Measurements from ENCODE around the gene MMP28. TPM values are rescaled to one million over a fixed set of nuclear protein-coding genes. Genes with fewer than 3 reads are reported as not detected.

Gene MMP28
- total RNA-seq, 1 experiment from 2014 or later, result not detected

DNA sequence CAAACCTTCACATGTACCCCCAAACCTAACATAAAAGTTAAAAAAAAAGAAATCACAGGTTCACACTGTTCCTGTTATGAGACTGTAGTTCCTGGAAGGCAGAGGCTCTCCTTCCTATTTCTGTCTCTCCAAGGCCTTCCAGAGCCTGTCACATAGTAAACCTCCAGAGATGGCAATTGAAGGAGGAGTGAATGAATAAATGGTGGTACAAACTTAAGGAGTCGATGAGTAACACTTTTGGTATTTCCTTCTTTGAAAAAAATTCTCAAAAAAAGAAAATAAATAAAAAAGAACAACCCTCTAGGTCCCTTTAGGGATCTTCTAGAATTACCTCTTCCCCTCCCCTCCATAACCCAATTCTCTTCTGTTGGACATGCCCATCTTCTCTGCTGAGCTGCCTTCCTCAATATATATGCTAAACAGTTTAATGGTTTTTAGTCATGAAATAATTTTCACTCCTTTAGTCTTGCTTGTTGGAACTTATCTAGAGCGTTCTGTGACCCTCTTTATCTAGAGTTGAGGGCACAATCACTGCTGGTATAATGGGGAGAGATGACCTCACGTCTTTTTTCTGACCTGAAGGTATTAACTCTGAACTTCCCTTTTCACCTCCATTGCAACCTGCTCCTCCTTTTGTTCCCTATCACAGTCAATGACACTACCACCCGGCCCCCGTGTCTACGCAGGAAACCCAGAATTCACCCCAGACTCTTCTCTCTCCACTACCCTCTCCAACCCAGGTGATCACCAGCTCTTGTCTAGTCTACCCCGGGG lies 12.1 kb upstream of the MMP28 start:
- in situ Hi-C loops (cut with HindIII; ENCODE audit: low pct_unique_long_range_greater_than_20kb, low sequenced_read_pairs), result no loop called here

GRCh38 chr17:35804658-35805192 lies 9.3 kb upstream of the MMP28 start:
- in situ Hi-C loops (cut with HindIII; ENCODE audit: low pct_unique_long_range_greater_than_20kb, low sequenced_read_pairs), result no loop called here

More for the DNA sequence above, 12.1 kb upstream of the MMP28 start:
- DNase-seq (ENCODE audit: low read depth, low spot score), result no peak

DNA sequence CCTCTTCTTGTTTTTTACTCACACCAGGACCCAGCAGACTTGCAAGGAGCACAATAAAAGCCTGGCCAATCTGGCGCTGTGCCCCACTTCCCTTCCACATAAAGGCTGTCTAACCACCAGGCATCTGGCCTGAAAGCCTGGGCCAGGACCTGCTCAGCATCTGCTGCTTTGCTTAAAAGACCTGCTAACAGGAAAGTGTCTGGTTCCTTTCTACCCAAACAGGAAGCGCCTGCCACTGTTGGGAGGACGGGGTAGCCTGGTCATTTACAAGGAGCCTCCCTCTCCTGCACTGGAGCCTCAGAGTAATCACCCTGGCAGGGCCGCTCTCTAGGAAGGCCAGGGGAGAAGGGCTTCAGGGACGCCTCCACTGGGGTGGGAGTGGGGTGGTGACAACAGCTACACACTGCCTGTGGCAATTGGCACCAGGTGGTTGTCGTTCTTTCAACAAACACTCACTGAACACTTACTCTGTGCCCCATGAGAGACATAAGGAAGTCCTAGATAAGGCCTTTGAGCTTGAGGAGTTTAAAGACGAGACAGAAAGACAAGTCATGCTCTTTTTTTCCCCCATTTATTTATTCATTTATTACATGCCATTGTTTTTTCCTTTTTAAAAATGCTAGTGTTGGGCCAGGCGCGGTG lies 6.3 kb upstream of the MMP28 start:
- no peak for DNase-seq (ENCODE audit: low read depth, low spot score)
- in situ Hi-C loops (cut with HindIII; ENCODE audit: low pct_unique_long_range_greater_than_20kb, low sequenced_read_pairs), result no loop called here

More at GRCh38 chr17:35804658-35805192, 9.3 kb upstream of the MMP28 start:
- DNase-seq (ENCODE audit: low read depth, low spot score), result peak; percentile 94

GRCh38 chr17:35799942-35800341 lies 4.5 kb upstream of the MMP28 start:
- no peak for DNase-seq (ENCODE audit: low read depth, low spot score)
- in situ Hi-C loops (cut with HindIII; ENCODE audit: low pct_unique_long_range_greater_than_20kb, low sequenced_read_pairs), result no loop called here

GRCh38 chr17:35797918-35798317 lies 2.5 kb upstream of the MMP28 start:
- no peak for DNase-seq (ENCODE audit: low read depth, low spot score)
- in situ Hi-C loops (cut with HindIII; ENCODE audit: low pct_unique_long_range_greater_than_20kb, low sequenced_read_pairs), result no loop called here

- in situ Hi-C loops (cut with HindIII; ENCODE audit: low pct_unique_long_range_greater_than_20kb, low sequenced_read_pairs), result no loop called here
- no peak for DNase-seq (ENCODE audit: low read depth, low spot score)
These were observed 1.9 kb upstream of the MMP28 start for GRCh38 chr17:35797370-35797769.

DNA sequence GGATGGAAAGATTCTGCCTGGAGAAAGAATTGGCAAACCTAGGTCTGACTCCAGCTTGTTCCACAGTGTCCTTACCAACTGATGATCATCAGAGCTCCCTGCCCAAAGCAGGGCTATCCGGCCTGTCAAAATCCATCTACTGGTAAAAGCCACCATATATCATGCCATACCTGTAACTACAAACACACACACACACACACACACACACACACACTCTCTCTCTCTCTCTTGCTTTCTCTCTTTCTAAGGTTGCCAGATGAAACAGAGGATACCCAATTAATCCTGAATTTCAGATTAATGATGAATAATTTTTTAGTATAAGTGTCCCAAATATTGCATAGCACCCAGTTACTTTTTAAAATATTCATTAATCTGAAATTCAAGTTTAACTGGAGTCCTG lies 1.5 kb upstream of the MMP28 start:
- DNase-seq (ENCODE audit: low read depth, low spot score), result no peak
- in situ Hi-C loops (cut with HindIII; ENCODE audit: low pct_unique_long_range_greater_than_20kb, low sequenced_read_pairs), result no loop called here

GRCh38 chr17:35795871-35796265 lies 427 bp upstream of the MMP28 start:
- DNase-seq (ENCODE audit: low read depth, low spot score), result no peak
- in situ Hi-C loops (cut with HindIII; ENCODE audit: low pct_unique_long_range_greater_than_20kb, low sequenced_read_pairs), result no loop called here

- no peak for DNase-seq (ENCODE audit: low read depth, low spot score)
- in situ Hi-C loops (cut with HindIII; ENCODE audit: low pct_unique_long_range_greater_than_20kb, low sequenced_read_pairs), result no loop called here
These were observed 2.2 kb downstream of the MMP28 start for GRCh38 chr17:35793257-35793656.

DNA sequence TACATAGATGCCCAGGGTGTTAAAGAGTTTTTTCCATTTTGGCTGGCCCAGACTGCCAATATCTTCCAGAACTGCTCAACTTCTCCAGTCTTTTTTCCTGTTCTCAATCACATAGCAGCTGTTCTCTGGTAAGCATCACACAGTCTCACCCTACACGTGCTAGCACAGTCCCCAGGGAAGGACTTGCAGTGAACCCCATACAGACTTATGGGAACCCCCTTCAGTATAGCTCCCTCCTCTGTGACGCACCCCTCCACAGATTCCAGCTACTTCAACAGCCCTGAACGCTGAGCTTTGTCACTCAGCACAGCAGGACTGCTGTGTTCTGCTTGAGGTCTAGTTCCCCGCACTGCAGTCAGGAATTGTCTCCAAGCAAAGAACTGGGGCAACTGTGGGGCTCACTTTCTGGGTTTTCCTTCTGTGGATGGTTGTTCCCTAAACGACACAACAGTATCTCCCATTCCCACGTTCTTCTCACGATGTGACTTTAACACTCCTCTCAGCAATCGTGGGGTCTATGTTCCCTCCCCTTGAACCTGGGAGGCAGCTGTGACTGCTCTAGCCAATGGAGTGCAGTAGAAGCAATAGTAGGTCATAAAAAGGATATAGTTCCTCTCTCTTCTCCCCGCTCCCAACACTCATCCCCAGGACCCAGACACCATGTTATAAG lies 3.6 kb downstream of the MMP28 start:
- no peak for DNase-seq (ENCODE audit: low read depth, low spot score)
- in situ Hi-C loops (cut with HindIII; ENCODE audit: low pct_unique_long_range_greater_than_20kb, low sequenced_read_pairs), result no loop called here

- in situ Hi-C loops (cut with HindIII; ENCODE audit: low pct_unique_long_range_greater_than_20kb, low sequenced_read_pairs), result no loop called here
- DNase-seq (ENCODE audit: low read depth, low spot score), result no peak
These were observed 4.6 kb downstream of the MMP28 start for GRCh38 chr17:35790841-35791240.

- DNase-seq (ENCODE audit: low read depth, low spot score), result no peak
- in situ Hi-C loops (cut with HindIII; ENCODE audit: low pct_unique_long_range_greater_than_20kb, low sequenced_read_pairs), result no loop called here
These were observed 6.7 kb downstream of the MMP28 start for GRCh38 chr17:35788477-35789368.

DNA sequence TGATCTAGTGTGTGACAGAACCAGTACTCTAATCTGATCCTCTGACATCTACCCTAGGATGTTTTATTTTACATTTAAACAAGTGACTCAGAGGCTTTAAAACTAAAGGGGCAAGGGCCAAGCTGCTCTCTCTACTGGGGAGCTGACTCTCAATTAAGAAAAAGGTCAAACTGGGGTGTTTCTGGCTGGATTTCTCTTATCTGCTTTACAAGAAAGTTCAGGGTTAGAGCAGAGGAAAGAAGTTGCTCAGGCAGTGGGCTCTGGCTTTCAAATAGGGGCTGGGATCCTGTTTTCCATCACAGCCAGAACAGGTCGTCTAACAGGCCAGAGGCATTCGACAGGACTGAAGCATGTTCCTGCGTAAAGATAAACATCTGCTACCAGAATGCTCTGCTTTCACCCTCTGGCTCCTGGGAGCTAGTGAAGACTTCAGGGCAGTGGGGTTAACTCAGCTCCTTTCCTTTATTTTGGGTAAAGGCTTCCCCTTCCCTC lies 8.5 kb downstream of the MMP28 start:
- no peak for DNase-seq (ENCODE audit: low read depth, low spot score)
- in situ Hi-C loops (cut with HindIII; ENCODE audit: low pct_unique_long_range_greater_than_20kb, low sequenced_read_pairs), result no loop called here

- DNase-seq (ENCODE audit: low read depth, low spot score), result no peak
- in situ Hi-C loops (cut with HindIII; ENCODE audit: low pct_unique_long_range_greater_than_20kb, low sequenced_read_pairs), result no loop called here
These were observed 10.5 kb downstream of the MMP28 start for GRCh38 chr17:35784895-35785294.

- in situ Hi-C loops (cut with HindIII; ENCODE audit: low pct_unique_long_range_greater_than_20kb, low sequenced_read_pairs), result no loop called here
- DNase-seq (ENCODE audit: low read depth, low spot score), result no peak
These were observed 14.5 kb downstream of the MMP28 start for GRCh38 chr17:35780950-35781349.

DNA sequence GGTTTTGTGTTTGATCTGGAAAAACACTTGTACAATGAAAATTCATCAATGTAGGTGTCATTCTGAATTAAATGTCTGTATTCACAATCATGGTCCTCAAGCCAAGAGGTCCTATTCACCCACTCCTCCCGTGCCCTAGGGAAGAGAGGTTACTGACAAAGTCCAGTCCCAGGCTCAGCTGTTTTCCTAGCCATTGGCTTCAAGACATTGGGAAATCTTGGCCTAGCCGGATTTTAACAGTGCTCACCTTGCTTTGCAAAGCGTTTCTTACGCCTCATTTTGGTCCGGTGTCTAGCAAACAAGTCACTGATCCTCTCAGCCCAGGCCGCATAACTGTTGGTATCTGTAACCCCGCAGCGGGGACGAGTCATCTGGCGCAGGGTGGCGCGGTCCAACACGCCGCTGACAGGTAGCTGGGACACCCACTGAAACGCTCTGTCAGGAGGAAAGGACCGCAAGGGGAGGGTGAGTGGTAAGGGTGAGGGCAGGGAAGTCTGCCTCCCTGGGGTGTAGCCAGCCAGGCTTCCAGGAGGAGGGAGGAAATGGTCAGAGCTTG lies 16.7 kb downstream of the MMP28 start:
- no peak for DNase-seq (ENCODE audit: low read depth, low spot score)
- in situ Hi-C loops (cut with HindIII; ENCODE audit: low pct_unique_long_range_greater_than_20kb, low sequenced_read_pairs), result no loop called here

DNA sequence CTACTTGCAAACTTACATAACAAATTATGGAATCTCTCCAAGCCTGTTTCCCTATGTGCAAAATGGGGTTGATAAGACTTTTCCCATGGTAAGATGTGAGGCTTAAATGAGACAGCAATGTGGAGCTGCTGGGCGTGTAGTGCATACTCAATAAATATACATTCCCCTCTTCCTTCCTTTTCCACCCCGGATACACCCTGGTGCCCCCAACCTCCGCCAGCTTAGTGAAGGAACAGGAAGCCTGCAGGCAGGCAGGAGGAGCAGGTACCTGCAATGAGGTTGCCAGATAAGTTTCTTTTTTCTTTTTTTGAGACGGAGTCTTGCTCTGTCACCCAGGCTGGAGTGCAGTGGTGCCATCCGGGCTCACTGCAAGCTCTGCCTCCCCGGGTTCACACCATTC lies 19.9 kb downstream of the MMP28 start:
- DNase-seq (ENCODE audit: low read depth, low spot score), result no peak
- in situ Hi-C loops (cut with HindIII; ENCODE audit: low pct_unique_long_range_greater_than_20kb, low sequenced_read_pairs), result no loop called here

Data from SK-MEL-5 (cell line).